Left kidney (tissue), 2 donors: ENCODE measurements around the gene SLC22A2. TPM values are rescaled to one million over a fixed set of nuclear protein-coding genes. Genes with fewer than 3 reads are reported as not detected.

Experiments
- DNase-seq: peaks from one replicate; pipeline ENCODE4 v3.0.0-alpha.2; 2013
- polyA plus RNA-seq: library from polyadenylated mRNA; unstranded; fragments of 120-200 nt; gene quantifications from one replicate; pipeline ENCODE4 v1.2.1, GENCODE V29; 2013; ENCODE audit not compliant: insufficient read length

Gene SLC22A2
- polyA plus RNA-seq, 1 donor, result 14.3 TPM

DNA sequence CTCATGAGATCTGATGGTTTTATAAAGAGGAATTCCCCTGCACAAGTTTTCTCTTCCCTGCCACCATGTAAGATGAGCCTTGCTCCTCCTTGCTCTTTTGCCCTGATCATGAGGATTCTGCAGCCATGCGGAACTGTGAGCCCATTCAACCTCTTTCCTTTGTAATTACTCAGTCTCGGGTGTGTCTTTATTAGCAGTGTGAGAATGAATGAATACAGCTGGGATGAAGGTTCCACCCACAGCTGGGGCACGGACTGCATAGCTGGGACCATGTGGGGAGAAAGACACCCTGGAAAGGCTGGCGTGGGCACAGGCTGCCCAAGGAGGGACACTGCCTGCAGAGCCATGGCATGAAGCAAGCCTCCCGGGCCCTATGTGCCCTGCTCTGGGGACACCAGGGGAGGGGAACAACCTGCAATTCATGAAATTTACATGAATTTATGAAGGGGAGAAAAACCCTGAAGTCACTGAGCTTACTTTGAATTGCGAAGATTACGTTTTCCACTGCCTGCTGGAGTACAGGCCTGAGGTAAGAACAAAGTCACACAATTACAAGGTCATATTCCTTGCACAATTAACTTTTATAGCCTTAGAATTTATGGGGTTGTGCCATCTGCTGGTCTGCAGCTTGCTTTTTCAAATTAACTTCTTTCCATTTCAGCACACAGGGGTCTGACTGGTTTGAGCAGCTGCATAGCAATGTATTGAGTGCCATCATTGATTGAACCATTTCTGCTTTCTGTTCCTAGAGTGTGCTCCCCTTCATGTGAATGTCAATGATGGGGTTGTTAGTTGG, 90.8 kb downstream of the SLC22A2 start:
- DNase-seq, result peak; percentile 66

Other genes with a start within 250 kb of the SLC22A2 start
- 1.5 TPM for gene SLC22A1, start 137.0 kb downstream of the SLC22A2 start, polyA plus RNA-seq
- 6.4 TPM for gene SLC22A3, start 89.6 kb upstream of the SLC22A2 start, polyA plus RNA-seq